WTC11 (cell line): ENCODE measurements around the gene ZNF736.

Experiments
- ATF1 ChIP-seq: sonication (generic); formaldehyde crosslinking; IDR thresholded peaks from 2 replicates; pipeline ENCODE4 v1.8.1; 2023; ENCODE audit warnings: mild to moderate bottlenecking, moderate library complexity, missing genetic modification reagents
- USF2 ChIP-seq: sonication (generic); formaldehyde crosslinking; IDR thresholded peaks from 2 replicates; pipeline ENCODE4 v1.8.1; 2023; ENCODE audit warnings: mild to moderate bottlenecking, missing genetic modification reagents, moderate library complexity
- TF ChIP-seq, protein P1 (sequence below): sonication (generic); formaldehyde crosslinking; IDR thresholded peaks from 2 replicates; pipeline ENCODE4 v1.8.0; 2022; ENCODE audit warnings: mild to moderate bottlenecking, missing genetic modification reagents

DNA sequence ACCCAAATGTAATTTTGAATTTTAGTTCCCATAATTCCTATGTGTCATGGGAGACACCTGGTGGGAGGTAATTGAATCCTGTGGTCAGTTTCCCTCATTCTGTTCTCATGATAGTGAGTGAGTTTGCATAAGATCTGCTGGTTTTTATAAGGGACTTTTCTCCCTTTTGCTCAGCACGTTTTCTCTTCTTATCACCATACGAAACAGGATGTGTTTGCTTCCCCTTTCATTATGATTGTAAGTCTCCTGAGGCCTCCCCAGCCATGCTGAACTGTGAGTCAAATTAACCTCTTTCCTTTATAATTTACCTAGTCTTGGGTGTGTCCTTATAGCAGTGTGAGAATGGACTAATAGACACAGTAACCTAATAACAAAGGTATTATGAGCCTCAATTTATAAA is 36.1 kb upstream of the ZNF736 start:
- TF ChIP-seq USF2 (CRISPR knock-in tag) = no peak
- TF ChIP-seq, protein P1, sequence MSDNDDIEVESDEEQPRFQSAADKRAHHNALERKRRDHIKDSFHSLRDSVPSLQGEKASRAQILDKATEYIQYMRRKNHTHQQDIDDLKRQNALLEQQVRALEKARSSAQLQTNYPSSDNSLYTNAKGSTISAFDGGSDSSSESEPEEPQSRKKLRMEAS (CRISPR knock-in tag) = no peak
- no peak for TF ChIP-seq ATF1 (CRISPR knock-in tag)
